Upper lobe of right lung (tissue), 1 donor: ENCODE data around the gene SYT10. TPM values are rescaled to one million over a fixed set of nuclear protein-coding genes. Genes with fewer than 3 reads are reported as not detected.

Source experiments
- ATAC-seq: fragments of 200-7000 bp; cut with Tn5 transposase; one replicate; pipeline ENCODE4 v1.9.1; 2020; ENCODE audit warnings: mild to moderate bottlenecking, moderate library complexity
- DNase-seq: peaks from one replicate; pipeline ENCODE4 v3.0.0-alpha.2; 2020
- H3K27ac ChIP-seq: fragments of 200-600 bp; one replicate; pipeline ENCODE4 v1.8.0; 2022
- H3K27me3 ChIP-seq: fragments of 200-600 bp; one replicate; pipeline ENCODE4 v1.8.0; 2022; ENCODE audit warnings: mild to moderate bottlenecking
- H3K36me3 ChIP-seq: fragments of 200-600 bp; one replicate; pipeline ENCODE4 v1.8.0; 2022
- H3K4me1 ChIP-seq: fragments of 200-600 bp; one replicate; pipeline ENCODE4 v1.8.0; 2022
- H3K4me3 ChIP-seq: fragments of 200-600 bp; one replicate; pipeline ENCODE4 v1.8.0; 2022; ENCODE audit warnings: mild to moderate bottlenecking
- H3K9me3 ChIP-seq: fragments of 200-600 bp; one replicate; pipeline ENCODE4 v1.8.0; 2022
- intact Hi-C: fragments of 100-400 bp; cut with DNase I; formaldehyde crosslinking; loops from one replicate; pipeline ENCODE4 v1.11.0; 2022
- long read RNA-seq: library from polyadenylated mRNA; unstranded; transcript quantifications from one replicate; pipeline ENCODE4 v2.0.0, GENCODE V29; 2021
- total RNA-seq: library from RNA; stranded (reverse); fragmentation: NEBNext Ultra II Directional; extraction: Animal tissue kit (Norgen Biotek cat#: 25700); gene quantifications from one replicate; pipeline ENCODE4 v1.2.1, GENCODE V29; 2021
- TF ChIP-seq, protein P1 (sequence below): fragments of 200-600 bp; IDR thresholded peaks from one replicate; pipeline ENCODE4 v1.8.0; 2022; ENCODE audit warnings: antibody characterized with exemption
- donor health status: DM: no; HTN: yes; CAD: no; lungs with severe emphysema.

The SYT10 gene, protein sequence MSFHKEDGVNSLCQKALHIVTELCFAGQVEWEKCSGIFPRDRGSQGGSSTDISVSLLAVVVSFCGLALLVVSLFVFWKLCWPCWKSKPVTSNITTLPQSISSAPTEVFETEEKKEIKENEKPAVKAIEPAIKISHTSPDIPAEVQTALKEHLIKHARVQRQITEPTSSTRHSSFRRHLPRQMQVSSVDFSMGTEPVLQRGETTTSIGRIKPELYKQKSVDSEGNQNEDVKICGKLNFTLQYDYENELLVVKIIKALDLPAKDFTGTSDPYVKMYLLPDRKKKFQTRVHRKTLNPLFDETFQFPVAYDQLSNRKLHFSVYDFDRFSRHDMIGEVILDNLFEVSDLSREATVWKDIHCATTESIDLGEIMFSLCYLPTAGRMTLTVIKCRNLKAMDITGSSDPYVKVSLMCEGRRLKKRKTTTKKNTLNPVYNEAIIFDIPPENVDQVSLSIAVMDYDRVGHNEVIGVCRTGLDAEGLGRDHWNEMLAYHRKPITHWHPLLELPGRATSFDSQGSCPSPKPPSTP
- total RNA-seq = not detected
- long read RNA-seq = 0 reads

DNA sequence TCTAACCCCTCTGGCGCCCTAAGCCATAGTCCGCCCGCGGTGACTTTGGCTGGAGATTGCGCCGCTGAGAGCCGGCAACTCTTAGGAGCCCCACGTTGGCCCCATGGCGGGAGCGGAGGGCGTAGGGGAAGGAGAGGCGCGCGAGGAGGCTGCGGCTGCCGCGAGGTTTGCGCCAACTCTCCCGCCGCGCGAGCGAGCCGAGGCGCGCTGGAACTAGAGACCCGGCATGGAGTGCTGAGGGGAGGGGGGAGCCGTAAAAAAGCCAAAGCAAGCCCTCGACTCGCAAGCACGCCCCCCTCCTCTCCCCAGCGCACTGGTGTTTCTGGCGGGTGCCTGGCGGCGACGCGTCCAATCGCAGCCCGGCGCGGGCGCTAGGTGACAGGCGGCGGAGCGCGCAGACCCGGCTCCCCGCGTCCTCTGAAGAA lies at the start of gene SYT10:
SYT10 (minus strand) TSS at position 233 of the 425 bp plus-strand sequence. CDS start 297 bp downstream, outside the sequence.
- H3K27ac ChIP-seq = no peak within 1 kb of the TSS
- intact Hi-C loops = no loop called here
- TF ChIP-seq, protein P1, sequence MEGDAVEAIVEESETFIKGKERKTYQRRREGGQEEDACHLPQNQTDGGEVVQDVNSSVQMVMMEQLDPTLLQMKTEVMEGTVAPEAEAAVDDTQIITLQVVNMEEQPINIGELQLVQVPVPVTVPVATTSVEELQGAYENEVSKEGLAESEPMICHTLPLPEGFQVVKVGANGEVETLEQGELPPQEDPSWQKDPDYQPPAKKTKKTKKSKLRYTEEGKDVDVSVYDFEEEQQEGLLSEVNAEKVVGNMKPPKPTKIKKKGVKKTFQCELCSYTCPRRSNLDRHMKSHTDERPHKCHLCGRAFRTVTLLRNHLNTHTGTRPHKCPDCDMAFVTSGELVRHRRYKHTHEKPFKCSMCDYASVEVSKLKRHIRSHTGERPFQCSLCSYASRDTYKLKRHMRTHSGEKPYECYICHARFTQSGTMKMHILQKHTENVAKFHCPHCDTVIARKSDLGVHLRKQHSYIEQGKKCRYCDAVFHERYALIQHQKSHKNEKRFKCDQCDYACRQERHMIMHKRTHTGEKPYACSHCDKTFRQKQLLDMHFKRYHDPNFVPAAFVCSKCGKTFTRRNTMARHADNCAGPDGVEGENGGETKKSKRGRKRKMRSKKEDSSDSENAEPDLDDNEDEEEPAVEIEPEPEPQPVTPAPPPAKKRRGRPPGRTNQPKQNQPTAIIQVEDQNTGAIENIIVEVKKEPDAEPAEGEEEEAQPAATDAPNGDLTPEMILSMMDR = no peak
- H3K27me3 ChIP-seq = peaks cover 43% of the 10 kb centered on the region
- peak; percentile 14 for ATAC-seq
- peak within 1 kb of the TSS; percentile 52 for H3K4me3 ChIP-seq
- no peaks in the 10 kb centered on the region for H3K9me3 ChIP-seq
- DNase-seq = peak; percentile 61
- H3K36me3 ChIP-seq = no peaks in the 10 kb centered on the region
- H3K4me1 ChIP-seq = no peaks in the 10 kb centered on the region

DNA sequence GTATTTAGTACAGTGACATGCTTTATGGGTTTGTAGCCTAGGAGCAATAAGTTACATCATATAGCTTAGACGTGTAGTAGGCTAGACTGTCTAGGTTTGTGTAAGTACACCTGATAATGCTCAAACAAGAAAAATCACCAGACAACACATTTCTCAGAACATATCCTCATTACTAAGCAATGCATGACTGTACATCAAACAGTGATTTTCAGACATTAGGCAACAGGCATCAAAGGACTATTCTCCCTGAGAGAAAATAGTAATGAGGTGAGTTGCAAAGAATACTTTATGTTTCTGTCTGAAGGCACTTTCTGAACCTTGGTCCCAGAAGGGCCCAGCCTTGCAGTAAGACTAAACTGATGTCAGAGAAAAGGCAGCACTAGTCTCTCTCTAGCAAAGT lies 48.4 kb upstream of the SYT10 start:
- Histone ChIP-seq H3K9me3 (no peaks in the 10 kb centered on the region), H3K4me3 (no peak overlapping the region), H3K27me3 (no peaks in the 10 kb centered on the region), H3K36me3 (no peaks in the 10 kb centered on the region), H3K27ac (no peak overlapping the region), H3K4me1 (no peaks in the 10 kb centered on the region)
- TF ChIP-seq, protein P1 = no peak
- ATAC-seq = no peak
- intact Hi-C loops = no loop called here
- no peak for DNase-seq

DNA sequence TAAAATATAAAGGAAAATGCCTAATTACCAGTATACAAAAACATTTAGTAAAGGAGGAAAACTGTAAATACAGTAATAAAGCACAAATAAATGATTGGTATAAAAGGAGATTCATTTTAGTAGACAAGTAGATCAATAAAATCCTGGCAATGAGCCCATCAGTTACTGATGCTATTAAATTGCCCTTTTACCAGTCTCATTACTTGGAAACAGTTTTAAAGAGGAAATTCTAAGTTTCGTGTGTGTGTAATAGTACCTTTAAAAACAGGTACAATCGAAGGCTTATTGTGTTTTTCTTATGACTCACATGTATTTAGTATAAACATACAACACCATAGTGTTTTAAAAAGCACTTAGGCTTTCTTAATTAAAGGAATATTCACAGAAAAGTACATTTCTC lies 46.4 kb upstream of the SYT10 start:
- Histone ChIP-seq H3K27ac (no peak overlapping the region), H3K4me1 (no peaks in the 10 kb centered on the region), H3K27me3 (no peaks in the 10 kb centered on the region), H3K4me3 (no peak overlapping the region), H3K9me3 (no peaks in the 10 kb centered on the region), H3K36me3 (no peaks in the 10 kb centered on the region)
- intact Hi-C loops = no loop called here
- ATAC-seq (no peak), DNase-seq (no peak)
- TF ChIP-seq, protein P1 = no peak

DNA sequence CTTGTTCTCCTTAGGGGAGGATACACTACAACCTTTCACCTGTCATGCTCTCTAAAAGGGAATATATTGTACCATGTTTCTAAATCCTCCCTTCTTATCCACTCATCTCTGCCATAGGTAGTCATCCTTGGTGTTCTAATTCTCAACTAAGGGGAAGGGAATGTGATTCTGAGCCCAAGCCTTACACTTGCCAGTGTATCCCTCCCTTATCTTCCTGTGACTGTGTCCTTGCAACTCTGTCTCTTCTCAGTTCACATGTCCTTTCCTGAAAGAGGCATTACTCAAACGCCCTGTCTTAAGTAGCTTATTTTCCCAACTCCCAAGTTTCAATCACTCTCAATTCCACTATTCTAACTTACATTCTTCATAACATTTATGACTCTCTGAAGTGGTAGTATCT lies 44.5 kb upstream of the SYT10 start:
- no peak for DNase-seq
- TF ChIP-seq, protein P1 = no peak

DNA sequence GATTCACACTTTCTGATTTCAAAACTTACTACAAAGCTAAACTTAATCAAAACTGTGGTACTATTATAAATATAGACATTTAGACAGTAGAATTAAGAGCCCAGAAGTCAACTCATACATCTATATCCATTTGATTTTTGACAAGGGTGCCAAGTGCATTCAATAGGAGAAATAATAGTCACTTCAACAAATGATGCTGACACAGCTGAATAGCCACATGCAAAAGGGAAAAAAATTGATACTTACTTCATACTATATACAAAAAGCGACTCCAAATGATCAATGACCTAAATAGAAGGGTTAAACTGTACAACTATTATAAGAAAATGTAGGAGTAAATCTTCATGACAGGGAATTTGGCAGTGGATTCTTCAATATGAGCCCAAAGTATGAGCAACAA lies 40.7 kb upstream of the SYT10 start:
- intact Hi-C loops = no loop called here
- H3K27me3 ChIP-seq = no peaks in the 10 kb centered on the region
- no peaks in the 10 kb centered on the region for H3K4me1 ChIP-seq
- DNase-seq (no peak), ATAC-seq (no peak)
- H3K36me3 ChIP-seq = no peaks in the 10 kb centered on the region
- no peak overlapping the region for H3K27ac ChIP-seq
- no peak overlapping the region for H3K4me3 ChIP-seq
- no peaks in the 10 kb centered on the region for H3K9me3 ChIP-seq
- TF ChIP-seq, protein P1 = no peak

More for the DNA sequence above, 44.5 kb upstream of the SYT10 start:
- Histone ChIP-seq H3K4me1 (no peaks in the 10 kb centered on the region), H3K27ac (no peak overlapping the region), H3K27me3 (no peaks in the 10 kb centered on the region), H3K9me3 (no peaks in the 10 kb centered on the region), H3K36me3 (no peaks in the 10 kb centered on the region), H3K4me3 (no peak overlapping the region)
- intact Hi-C loops = no loop called here
- no peak for ATAC-seq
